GM18519 (cell line): ENCODE measurements around the gene ZNF181.
"Not testable (repeated sequence)": the region's sequence is repeated elsewhere in the genome, so short reads cannot be mapped to it uniquely, and the experiment has no call there.

Experiments
- ATAC-seq: cut with Tn5 transposase; IDR thresholded peaks from one replicate; pipeline ENCODE4 v1.9.1; 2021; ENCODE audit warnings: mild to moderate bottlenecking, moderate library complexity; ENCODE audit not compliant: unreplicated experiment, low FRiP score

The ZNF181 gene

DNA sequence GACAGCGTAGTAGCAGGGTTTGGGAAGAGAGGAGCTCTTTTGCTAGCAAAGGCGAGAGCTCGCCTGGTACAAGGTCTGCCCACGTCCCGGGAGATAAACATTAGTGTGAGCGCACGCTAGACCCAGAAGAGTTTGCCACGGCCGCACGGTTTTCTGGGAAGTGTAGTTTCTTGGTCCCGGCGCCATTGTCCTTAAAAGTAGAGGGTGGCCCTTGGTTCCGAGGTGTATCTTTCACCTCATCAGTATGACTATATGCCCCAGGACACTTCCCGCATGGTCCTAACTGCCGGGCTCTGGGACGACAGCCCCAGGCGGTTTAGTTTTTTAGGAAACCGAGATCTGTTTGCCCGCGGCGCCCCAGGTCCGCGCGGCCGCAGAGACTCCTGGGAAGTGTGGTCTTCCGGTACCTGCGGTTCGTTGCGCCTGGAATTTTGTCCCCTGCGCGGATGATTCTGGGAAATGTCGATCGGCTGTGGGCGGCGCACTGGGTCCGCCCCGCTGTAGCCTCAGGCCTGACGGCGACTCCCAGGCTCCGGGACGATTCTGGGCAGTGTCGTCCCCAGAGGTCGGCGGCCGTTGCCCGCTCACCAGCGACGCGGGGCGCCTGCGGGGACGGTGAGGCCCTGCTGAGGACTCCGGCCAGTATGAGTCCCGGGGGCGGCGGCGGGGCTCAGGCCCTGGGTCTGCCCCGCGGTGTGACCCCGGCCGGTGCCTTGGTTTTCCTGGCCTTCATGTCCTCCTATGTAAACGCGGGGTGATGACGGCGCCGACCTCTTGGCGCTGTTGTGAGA is at the start of gene ZNF181:
Gene ZNF181, plus strand, starts transcription at position 498 of the 791 bp plus-strand sequence. CDS start 795 bp downstream, outside the sequence.
- ATAC-seq, result peak; percentile 43

DNA sequence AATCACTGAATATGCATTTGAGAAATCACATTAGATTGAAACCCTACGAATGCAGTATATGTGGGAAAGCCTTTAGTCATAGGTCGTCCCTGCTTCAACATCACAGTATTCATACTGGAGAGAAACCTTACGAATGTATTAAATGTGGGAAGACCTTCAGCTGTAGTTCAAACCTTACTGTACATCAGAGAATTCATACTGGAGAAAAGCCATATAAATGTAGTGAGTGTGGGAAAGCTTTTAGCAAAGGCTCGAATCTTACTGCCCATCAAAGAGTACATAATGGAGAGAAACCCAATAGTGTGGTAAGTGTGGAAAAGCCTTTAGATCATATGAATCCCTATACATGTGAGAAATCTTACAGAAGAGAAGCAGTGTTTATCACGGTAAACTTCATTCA is 48.8 kb upstream of the ZNF181 start:
- not testable (repeated sequence) for ATAC-seq

DNA sequence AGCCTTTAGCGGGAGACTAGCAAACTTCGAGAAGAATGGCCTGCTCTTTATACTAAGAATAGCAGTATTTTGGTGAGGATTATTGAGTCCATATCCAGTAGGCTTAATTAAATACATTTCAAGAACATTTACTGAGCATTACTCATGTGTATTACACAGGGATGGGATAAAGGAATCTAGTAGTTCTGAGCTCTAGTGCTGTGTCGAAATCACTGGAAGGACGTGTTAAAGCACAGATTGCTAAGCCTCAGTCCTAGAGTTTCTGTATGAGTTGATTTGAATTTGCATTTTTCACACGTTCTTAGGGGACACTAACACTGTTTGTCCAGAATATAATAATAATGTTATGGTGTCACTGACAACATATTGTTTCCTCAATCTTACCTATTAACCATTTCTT is 47.6 kb upstream of the ZNF181 start:
- ATAC-seq, result no peak

DNA sequence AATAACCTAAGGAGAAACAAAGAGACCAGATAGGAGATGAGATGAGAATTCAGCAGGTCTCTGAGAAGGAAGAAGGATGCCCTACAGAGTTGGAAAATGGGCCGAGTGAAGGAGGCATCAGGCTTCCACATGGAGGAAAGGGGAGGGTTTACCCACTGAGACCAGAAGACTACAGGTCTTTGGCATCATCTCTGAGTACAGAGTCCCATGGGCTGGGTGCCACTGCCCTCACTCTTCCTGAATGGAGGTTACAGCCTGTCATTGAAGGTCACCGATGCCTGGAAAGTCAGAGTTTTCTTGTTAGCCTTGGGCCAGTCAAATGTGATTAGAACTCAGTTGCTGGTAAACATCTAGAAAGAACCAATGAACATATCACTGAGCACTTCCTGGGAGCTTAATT is 46.7 kb upstream of the ZNF181 start:
- no peak for ATAC-seq

- ATAC-seq, result no peak
Observed at GRCh38 chr19:34688592-34688991, 45.5 kb upstream of the ZNF181 start.

GRCh38 chr19:34690372-34690771 is 43.7 kb upstream of the ZNF181 start:
- ATAC-seq, result no peak

GRCh38 chr19:34692549-34692948 is 41.5 kb upstream of the ZNF181 start:
- ATAC-seq, result no peak

DNA sequence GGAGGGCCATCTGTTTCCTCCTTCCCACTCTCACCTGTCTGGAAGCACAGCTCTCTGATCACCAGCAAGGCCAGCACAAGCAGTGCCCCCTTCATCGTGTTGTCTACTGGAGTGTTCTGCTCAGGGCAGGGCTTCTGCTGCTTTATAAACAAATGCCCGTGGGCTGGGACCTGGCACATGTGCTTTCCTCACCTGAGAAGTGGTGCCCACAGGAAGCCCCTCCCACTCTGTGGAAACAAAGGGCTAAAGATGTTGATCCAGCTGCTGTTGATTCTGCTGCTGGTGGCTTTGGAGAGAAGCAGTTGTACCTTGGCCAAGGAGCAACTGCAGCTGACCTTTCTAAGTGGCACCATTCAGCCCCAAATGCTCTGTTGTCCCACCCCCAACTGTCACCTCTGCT is 26.4 kb upstream of the ZNF181 start:
- ATAC-seq, result no peak

GRCh38 chr19:34711890-34712289 is 22.2 kb upstream of the ZNF181 start:
- ATAC-seq, result no peak

DNA sequence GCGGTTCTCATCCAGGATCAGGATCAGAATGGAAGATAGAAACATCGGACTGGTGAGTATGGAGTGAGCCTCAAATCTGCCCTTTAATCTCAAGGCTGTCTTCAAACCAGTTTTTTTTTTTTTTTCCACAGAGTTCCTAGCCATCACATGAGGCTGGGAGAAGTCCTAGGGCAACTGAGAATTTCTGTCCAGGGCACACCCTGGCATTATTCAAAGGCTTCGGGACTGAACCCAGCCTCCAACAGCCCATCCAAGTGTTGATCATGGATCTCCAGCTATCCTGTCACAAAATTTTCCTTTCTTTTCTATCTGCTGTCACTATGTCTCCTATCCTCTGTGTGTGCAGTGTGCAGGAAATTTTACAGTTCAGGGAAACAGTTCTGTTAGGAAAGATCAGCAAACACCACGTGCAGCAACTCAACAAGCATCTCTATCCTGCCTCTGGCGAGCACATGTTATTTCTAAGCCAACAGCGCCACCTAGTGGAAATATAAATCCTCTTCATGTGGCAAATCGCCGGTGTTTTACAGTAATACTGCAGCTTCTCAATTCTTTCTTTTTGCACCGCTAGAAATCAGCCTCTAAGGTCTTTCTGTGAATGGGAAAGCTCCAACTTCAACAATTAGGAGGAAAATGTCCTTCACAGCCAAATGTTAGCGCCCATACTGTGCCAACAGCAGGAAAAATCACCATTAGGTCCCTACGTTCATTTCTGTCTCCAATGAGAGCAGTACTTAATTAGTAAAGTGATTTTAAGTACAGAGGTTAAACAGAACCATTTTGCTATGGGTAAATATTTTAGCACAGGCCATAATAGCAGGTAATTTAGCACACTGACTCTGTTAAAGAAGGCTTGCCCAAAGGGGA is 21.4 kb upstream of the ZNF181 start:
- no peak for ATAC-seq

DNA sequence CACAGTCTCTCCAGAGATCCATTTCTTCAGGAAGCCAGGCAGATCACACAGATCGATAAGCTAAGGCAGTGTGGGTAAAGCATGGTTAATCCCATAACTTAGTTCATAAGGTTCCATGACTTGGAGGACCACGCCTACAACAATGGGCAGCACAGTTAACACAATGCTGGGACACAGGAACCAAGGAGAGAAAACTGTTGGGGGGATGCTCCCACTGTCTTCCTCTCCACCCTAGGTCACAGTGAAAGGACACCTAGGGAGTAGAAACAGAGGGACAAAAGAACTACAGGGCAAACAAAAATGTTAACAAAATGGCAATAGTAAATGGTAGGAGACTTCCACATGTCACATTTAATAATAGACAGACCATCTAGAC is 20.8 kb upstream of the ZNF181 start:
- ATAC-seq, result no peak

DNA sequence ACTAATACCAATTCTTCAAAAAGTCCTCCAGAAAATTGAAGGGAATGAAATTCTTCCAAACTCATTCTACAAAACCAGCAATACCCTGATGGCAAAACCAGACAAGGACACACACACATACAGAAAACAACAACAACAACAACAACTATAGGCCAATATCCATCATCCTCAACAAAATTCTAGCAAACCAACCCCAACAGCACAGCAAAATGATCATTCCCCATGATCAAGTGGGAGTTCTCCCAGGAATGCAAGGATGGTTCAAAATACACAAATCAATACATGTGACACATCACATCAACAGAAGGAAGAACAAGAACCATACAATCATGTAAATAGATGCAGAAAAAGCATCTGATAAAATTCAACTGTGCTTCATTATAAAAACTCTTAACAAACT is 18.7 kb upstream of the ZNF181 start:
- no peak for ATAC-seq

GRCh38 chr19:34722353-34722752 is 11.7 kb upstream of the ZNF181 start:
- no peak for ATAC-seq

- no peak for ATAC-seq
Observed at GRCh38 chr19:34725400-34725799, 8.6 kb upstream of the ZNF181 start.

- ATAC-seq, result no peak
Observed at GRCh38 chr19:34731019-34731829, 2.8 kb upstream of the ZNF181 start.

DNA sequence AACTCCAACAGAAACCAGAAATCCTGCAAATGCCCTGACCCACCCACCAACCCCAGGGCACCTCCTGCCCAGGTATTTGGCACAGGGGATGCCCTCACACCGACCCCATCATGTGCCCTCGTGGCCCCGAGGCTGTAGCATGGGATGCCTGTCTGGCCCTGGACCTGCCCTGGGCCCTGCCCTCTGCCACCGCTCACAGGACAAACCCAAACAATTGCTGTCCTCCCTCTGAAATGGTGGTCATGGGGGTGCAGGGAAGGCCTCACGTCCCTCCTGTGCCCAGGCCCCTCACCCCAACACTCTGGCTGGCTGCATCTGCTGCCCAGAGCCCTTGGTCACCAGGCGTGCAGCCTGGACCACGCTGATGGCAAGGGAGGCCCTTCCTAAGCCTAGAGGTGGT is 2.1 kb upstream of the ZNF181 start:
- no peak for ATAC-seq

DNA sequence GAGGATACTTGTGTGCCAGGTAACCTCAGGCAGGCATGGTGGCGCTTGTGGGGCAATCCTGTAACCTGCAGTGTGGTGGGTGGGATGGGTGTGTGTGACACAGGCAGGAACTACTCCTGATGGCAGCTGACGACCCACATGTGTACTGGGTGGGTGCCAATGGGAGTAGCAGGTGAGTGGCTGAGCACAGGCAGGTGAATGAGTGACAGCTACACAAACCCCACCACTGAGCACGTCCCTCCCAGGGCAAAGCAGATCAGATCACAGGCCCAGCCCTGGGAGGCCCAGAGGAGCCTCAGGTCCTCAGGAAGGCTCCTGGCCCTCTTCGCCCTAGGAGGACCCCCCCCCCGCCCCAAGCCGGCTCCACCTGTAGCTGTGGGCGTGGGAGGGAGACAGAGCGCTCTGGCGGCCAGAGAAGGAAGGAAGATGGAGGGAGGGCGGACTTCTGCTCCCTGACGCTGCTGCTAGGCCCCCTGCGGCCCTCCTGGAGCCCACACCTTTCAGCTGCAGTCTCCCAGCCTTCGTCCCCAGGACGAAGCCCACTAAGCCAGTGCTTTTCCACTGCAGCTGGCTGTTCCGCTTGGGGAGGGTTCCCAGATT is 1.3 kb upstream of the ZNF181 start:
- ATAC-seq, result no peak

GRCh38 chr19:34733266-34733745 is 737 bp upstream of the ZNF181 start:
- ATAC-seq, result no peak

DNA sequence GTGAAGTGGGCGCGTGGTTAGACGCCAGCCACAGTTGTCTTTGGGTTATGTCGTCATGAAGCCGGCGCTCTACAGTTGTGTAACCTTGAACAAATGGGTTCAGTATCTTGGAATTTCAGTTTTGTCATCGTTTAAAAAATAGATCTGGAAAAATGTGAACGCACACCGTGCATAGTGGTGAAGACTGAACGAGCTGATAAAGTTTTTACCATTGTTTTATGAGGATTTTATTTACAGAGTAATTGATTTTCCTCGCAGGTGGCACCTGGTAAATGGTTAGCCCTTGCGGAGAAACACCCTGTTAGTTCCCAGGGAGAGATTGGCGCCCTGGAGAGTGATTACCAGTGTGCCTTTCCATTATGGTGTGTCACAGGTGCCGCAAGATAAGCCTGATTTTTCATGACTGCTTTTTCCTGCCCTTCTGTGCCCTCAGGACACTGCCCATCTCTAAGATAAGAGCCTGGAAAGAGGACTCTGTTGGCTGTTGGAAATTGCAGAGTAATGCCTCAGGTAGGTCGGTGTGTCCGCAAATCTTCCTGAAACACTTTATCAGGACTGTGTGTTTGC is 577 bp downstream of the ZNF181 start:
- peak; percentile 30 for ATAC-seq
